ENCODE data around the gene ZFR2.

- no peak for TF ChIP-seq CTCF (IDR thresholded peaks at IDR 0.05)
- no peak for TF ChIP-seq POLR2AphosphoS5 (IDR thresholded peaks at IDR 0.05)
- TF ChIP-seq POLR2A (IDR thresholded peaks at IDR 0.05), result no peak
Observed at GRCh38 chr19:3785938-3786824, 82.7 kb downstream of the ZFR2 start, which contains the start of gene MATK.
